ENCODE data around the gene ZNF740. TPM values are rescaled to one million over a fixed set of nuclear protein-coding genes. Genes with fewer than 3 reads are reported as not detected.

The ZNF740 gene
- total and polyA plus RNA-seq, 2 of the 8 experiments (the other 6 are each of a cell fraction or from before 2014, with no cell fraction given), result 8.2 to 40.0 TPM

GRCh38 chr12:53225635-53226424 is 45.3 kb downstream of the ZNF740 start (continued):
- no peak for TF ChIP-seq KDM5A (IDR thresholded peaks at IDR 0.05; ENCODE audit: low read length)
- TF ChIP-seq ZNF274 (IDR thresholded peaks at IDR 0.05; ENCODE audit: borderline replicate concordance, extremely low read depth, low read length), result no peak
- TF ChIP-seq BACH1 (IDR thresholded peaks at IDR 0.05; ENCODE audit: low read length), result no peak
- TF ChIP-seq JUND (IDR thresholded peaks at IDR 0.05; ENCODE audit: low read length), result no peak
- no peak for TF ChIP-seq NRF1 (IDR thresholded peaks at IDR 0.05; ENCODE audit: low read depth, low read length)
- TF ChIP-seq KDM1A (IDR thresholded peaks at IDR 0.05; ENCODE audit: borderline replicate concordance, low read length), result no peak
- no peak for TF ChIP-seq CEBPB (IDR thresholded peaks at IDR 0.05; ENCODE audit: low read depth, low read length)
